ENCODE data around the gene C11orf68.

The C11orf68 gene

GRCh38 chr11:65871811-65872548 lies 46.9 kb downstream of the C11orf68 start:
- no peak for DNase-seq (ENCODE audit: low read depth)

- DNase-seq (ENCODE audit: low read depth) = no peak
Observed at GRCh38 chr11:65870706-65871681, 47.9 kb downstream of the C11orf68 start.

GRCh38 chr11:65870307-65870658 lies 48.6 kb downstream of the C11orf68 start:
- no peak for DNase-seq (ENCODE audit: low read depth)

- DNase-seq (ENCODE audit: low read depth) = no peak
Observed at GRCh38 chr11:65869643-65870306, 49.1 kb downstream of the C11orf68 start.

GRCh38 chr11:65868907-65869306 lies 50.0 kb downstream of the C11orf68 start:
- no peak for DNase-seq (ENCODE audit: low read depth)

GRCh38 chr11:65868076-65868667 lies 50.7 kb downstream of the C11orf68 start:
- no peak for DNase-seq (ENCODE audit: low read depth)

- DNase-seq (ENCODE audit: low read depth) = no peak
Observed at GRCh38 chr11:65867284-65868071, 51.4 kb downstream of the C11orf68 start.

Measured in stimulated activated CD8-positive, alpha-beta memory T cell treated with anti-CD3 and anti-CD28 coated beads, Interleukin-7, amount 100 ng/mL, for 24 hours (primary cell).